Lower leg skin (tissue), 3 donors: ENCODE measurements around the gene LTB.

Experiments
- POLR2A ChIP-seq, 2 donors: fragments of 450-650 bp; IDR thresholded peaks; one replicate each; pipeline ENCODE4 v1.6.1; 2016 to 2017; ENCODE audit warnings: antibody characterized with exemption in 2 of 2, mild to moderate bottlenecking in 1 of 2, moderate library complexity in 1 of 2
- TF ChIP-seq, protein P1 (sequence below), 3 donors: fragments of 450-650 bp; IDR thresholded peaks; one replicate each; pipeline ENCODE4 v1.5.1; 2016; ENCODE audit warnings: antibody characterized with exemption in 3 of 3, mild to moderate bottlenecking in 3 of 3, moderate library complexity in 2 of 3

- TF ChIP-seq POLR2A (IDR thresholded peaks at IDR 0.05): no peak
- TF ChIP-seq, protein P1, sequence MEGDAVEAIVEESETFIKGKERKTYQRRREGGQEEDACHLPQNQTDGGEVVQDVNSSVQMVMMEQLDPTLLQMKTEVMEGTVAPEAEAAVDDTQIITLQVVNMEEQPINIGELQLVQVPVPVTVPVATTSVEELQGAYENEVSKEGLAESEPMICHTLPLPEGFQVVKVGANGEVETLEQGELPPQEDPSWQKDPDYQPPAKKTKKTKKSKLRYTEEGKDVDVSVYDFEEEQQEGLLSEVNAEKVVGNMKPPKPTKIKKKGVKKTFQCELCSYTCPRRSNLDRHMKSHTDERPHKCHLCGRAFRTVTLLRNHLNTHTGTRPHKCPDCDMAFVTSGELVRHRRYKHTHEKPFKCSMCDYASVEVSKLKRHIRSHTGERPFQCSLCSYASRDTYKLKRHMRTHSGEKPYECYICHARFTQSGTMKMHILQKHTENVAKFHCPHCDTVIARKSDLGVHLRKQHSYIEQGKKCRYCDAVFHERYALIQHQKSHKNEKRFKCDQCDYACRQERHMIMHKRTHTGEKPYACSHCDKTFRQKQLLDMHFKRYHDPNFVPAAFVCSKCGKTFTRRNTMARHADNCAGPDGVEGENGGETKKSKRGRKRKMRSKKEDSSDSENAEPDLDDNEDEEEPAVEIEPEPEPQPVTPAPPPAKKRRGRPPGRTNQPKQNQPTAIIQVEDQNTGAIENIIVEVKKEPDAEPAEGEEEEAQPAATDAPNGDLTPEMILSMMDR (IDR thresholded peaks at IDR 0.05): no peak
Observed at GRCh38 chr6:31580438-31580740, 1.8 kb downstream of the LTB start.
